ENCODE results near the gene ATG16L2.

- no peak for TF ChIP-seq EZH2phosphoT487 (IDR thresholded peaks at IDR 0.05; ENCODE audit: borderline replicate concordance, low read length)
- TF ChIP-seq, protein P1, sequence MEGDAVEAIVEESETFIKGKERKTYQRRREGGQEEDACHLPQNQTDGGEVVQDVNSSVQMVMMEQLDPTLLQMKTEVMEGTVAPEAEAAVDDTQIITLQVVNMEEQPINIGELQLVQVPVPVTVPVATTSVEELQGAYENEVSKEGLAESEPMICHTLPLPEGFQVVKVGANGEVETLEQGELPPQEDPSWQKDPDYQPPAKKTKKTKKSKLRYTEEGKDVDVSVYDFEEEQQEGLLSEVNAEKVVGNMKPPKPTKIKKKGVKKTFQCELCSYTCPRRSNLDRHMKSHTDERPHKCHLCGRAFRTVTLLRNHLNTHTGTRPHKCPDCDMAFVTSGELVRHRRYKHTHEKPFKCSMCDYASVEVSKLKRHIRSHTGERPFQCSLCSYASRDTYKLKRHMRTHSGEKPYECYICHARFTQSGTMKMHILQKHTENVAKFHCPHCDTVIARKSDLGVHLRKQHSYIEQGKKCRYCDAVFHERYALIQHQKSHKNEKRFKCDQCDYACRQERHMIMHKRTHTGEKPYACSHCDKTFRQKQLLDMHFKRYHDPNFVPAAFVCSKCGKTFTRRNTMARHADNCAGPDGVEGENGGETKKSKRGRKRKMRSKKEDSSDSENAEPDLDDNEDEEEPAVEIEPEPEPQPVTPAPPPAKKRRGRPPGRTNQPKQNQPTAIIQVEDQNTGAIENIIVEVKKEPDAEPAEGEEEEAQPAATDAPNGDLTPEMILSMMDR (IDR thresholded peaks at IDR 0.05; ENCODE audit: low read depth, low read length, poor library complexity, severe bottlenecking), result no peak
These were observed 36.6 kb downstream of the ATG16L2 start for GRCh38 chr11:72850832-72851231.

Measured in DOHH2 (cell line).